ENCODE results near the gene DCDC2. TPM values are rescaled to one million over a fixed set of nuclear protein-coding genes. Genes with fewer than 3 reads are reported as not detected.

DCDC2 gene
- total RNA-seq, 1 experiment from 2014 or later: 1.8 TPM

GRCh38 chr6:24223115-24223919 is 134.5 kb downstream of the DCDC2 start:
- Mint-ChIP-seq H3K27ac (no peak overlapping the region), H3K4me1 (peaks cover 16% of the 10 kb centered on the region), H3K36me3 (no peaks in the 10 kb centered on the region), H3K27me3 (ENCODE audit: low read depth) (no peaks in the 10 kb centered on the region), H3K9me3 (peaks cover 4% of the 10 kb centered on the region; the same call in 1 of the 2 replicates), H3K4me3 (no peak overlapping the region)
- CTCF ChIA-PET: interaction anchor here (0.9 to 1.2 kb wide), 2 partner anchors 28 to 60 kb away, joined by 3 read pairs; no protein-coding TSS in a partner anchor
- DNase-seq (ENCODE audit: low spot score): no peak
- no peak for ATAC-seq
- POLR2A ChIA-PET: no interaction called here
- peak; percentile 92 for TF ChIP-seq GABPB1 (CRISPR knock-in tag; IDR thresholded peaks at IDR 0.05)
- TF ChIP-seq ZNF423 (CRISPR knock-in tag; IDR thresholded peaks at IDR 0.05): no peak

- DNase-seq (ENCODE audit: low spot score): no peak
- TF ChIP-seq MYBL2 (CRISPR knock-in tag; IDR thresholded peaks at IDR 0.05): no peak
- POLR2A ChIA-PET: no interaction called here
- Mint-ChIP-seq H3K27ac (no peak overlapping the region), H3K9me3 (peaks cover 4% of the 10 kb centered on the region; the same call in 1 of the 2 replicates), H3K4me1 (no peaks in the 10 kb centered on the region), H3K4me3 (no peak overlapping the region), H3K36me3 (no peaks in the 10 kb centered on the region), H3K27me3 (ENCODE audit: low read depth) (no peaks in the 10 kb centered on the region)
- peak; percentile 58 for ATAC-seq
- CTCF ChIA-PET: no interaction called here
Observed at GRCh38 chr6:24219670-24220069, 138.2 kb downstream of the DCDC2 start.

GRCh38 chr6:24214984-24215383 is 142.9 kb downstream of the DCDC2 start:
- H3K36me3 Mint-ChIP-seq: no peaks in the 10 kb centered on the region
- H3K4me1 Mint-ChIP-seq: peaks cover 4% of the 10 kb centered on the region; the same call in 1 of the 2 replicates
- ChIA-PET POLR2A (no interaction called here), CTCF (no interaction called here)
- H3K27me3 Mint-ChIP-seq (ENCODE audit: low read depth): no peaks in the 10 kb centered on the region
- TF ChIP-seq FOXK1 (CRISPR knock-in tag; IDR thresholded peaks at IDR 0.05) (no peak), IRF2 (CRISPR knock-in tag; IDR thresholded peaks at IDR 0.05; ENCODE audit: borderline replicate concordance, low read depth) (no peak), FOXP1 (CRISPR knock-in tag; IDR thresholded peaks at IDR 0.05; ENCODE audit: borderline replicate concordance) (no peak), SP1 (CRISPR knock-in tag; conservative IDR thresholded peaks at IDR 0.05) (no peak), JAZF1 (CRISPR knock-in tag; IDR thresholded peaks at IDR 0.05) (no peak), CBFB (CRISPR knock-in tag; IDR thresholded peaks at IDR 0.05; ENCODE audit: low read depth) (no peak), NR2C2 (CRISPR knock-in tag; IDR thresholded peaks at IDR 0.05) (no peak), ZNF281 (CRISPR knock-in tag; IDR thresholded peaks at IDR 0.05) (no peak)
- H3K27ac Mint-ChIP-seq: no peak overlapping the region
- H3K4me3 Mint-ChIP-seq: no peak overlapping the region
- DNase-seq (ENCODE audit: low spot score): no peak
- peak; percentile 52 for ATAC-seq
- no peaks in the 10 kb centered on the region for H3K9me3 Mint-ChIP-seq

- Mint-ChIP-seq H3K27ac (no peak overlapping the region), H3K4me1 (peaks cover 3% of the 10 kb centered on the region; the same call in 1 of the 2 replicates), H3K36me3 (no peaks in the 10 kb centered on the region), H3K27me3 (ENCODE audit: low read depth) (no peaks in the 10 kb centered on the region; the same call in 1 of the 2 replicates), H3K4me3 (no peak overlapping the region), H3K9me3 (peaks cover 6% of the 10 kb centered on the region; the same call in 1 of the 2 replicates)
- CTCF ChIA-PET: no interaction called here
- ATAC-seq: no peak
- POLR2A ChIA-PET: no interaction called here
- DNase-seq (ENCODE audit: low spot score): no peak
- TF ChIP-seq HMGA2 (CRISPR knock-in tag; IDR thresholded peaks at IDR 0.05) (no peak), ZNF281 (CRISPR knock-in tag; IDR thresholded peaks at IDR 0.05) (no peak), TEAD1 (CRISPR knock-in tag; IDR thresholded peaks at IDR 0.05) (no peak), ZNF138 (CRISPR knock-in tag; conservative IDR thresholded peaks at IDR 0.05) (no peak), MAX (CRISPR knock-in tag; IDR thresholded peaks at IDR 0.05) (no peak), AFF4 (CRISPR knock-in tag; IDR thresholded peaks at IDR 0.05; ENCODE audit: borderline replicate concordance) (no peak)
Observed at GRCh38 chr6:24207413-24207812, 150.4 kb downstream of the DCDC2 start.
